ENCODE data around the gene EHD3.

The EHD3 gene

DNA sequence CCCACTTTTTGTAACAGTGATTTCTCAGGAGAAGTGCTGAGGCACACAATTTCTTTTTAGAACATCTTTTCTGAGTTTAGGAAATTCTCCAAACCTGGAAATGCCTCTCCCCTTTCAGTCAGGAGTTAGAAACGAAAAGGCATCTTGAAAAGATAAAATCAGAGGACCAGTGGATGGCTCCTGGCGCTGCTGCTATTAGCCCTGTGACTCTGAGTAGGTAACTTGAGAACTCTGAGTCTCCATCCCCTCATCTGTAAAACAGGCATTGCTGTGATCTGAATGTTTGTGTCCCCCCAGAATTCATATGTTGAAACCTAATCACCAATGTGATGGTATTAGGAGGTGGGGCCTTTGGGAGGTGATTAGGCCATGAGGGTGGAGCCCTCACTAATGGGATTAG is 50.2 kb downstream of the EHD3 start:
- TF ChIP-seq YY1 (IDR thresholded peaks at IDR 0.05; ENCODE audit: low read depth) (no peak), TAF1 (IDR thresholded peaks at IDR 0.05; ENCODE audit: low read depth) (no peak), EP300 (IDR thresholded peaks at IDR 0.05; ENCODE audit: borderline replicate concordance) (no peak)
- TF ChIP-seq, protein P1, sequence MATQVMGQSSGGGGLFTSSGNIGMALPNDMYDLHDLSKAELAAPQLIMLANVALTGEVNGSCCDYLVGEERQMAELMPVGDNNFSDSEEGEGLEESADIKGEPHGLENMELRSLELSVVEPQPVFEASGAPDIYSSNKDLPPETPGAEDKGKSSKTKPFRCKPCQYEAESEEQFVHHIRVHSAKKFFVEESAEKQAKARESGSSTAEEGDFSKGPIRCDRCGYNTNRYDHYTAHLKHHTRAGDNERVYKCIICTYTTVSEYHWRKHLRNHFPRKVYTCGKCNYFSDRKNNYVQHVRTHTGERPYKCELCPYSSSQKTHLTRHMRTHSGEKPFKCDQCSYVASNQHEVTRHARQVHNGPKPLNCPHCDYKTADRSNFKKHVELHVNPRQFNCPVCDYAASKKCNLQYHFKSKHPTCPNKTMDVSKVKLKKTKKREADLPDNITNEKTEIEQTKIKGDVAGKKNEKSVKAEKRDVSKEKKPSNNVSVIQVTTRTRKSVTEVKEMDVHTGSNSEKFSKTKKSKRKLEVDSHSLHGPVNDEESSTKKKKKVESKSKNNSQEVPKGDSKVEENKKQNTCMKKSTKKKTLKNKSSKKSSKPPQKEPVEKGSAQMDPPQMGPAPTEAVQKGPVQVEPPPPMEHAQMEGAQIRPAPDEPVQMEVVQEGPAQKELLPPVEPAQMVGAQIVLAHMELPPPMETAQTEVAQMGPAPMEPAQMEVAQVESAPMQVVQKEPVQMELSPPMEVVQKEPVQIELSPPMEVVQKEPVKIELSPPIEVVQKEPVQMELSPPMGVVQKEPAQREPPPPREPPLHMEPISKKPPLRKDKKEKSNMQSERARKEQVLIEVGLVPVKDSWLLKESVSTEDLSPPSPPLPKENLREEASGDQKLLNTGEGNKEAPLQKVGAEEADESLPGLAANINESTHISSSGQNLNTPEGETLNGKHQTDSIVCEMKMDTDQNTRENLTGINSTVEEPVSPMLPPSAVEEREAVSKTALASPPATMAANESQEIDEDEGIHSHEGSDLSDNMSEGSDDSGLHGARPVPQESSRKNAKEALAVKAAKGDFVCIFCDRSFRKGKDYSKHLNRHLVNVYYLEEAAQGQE (IDR thresholded peaks at IDR 0.05; ENCODE audit: low read depth) = no peak

DNA sequence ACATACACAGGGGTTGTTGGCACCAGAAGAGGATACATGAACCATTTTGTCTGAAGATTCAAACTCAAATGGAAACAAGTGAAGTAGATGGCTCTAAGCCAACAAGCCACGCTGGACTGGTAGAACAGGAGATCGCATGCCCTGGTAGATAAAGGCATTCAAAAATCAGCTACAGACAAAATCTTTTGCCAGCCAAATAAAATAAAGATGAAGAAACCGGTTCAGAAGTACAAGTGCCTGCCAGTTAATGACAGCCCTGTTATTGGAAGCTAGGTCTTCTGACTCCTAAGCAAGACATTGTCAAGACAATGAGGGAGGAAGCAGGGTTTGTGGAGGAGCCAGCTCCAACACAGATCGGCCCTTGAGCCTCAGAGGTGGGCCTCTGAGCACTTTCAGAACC is 52.3 kb downstream of the EHD3 start:
- TF ChIP-seq CREB1 (IDR thresholded peaks at IDR 0.05; ENCODE audit: low read depth) (no peak), EGR1 (IDR thresholded peaks at IDR 0.05) (no peak), CEBPB (IDR thresholded peaks at IDR 0.05) (no peak), TEAD4 (IDR thresholded peaks at IDR 0.05) (no peak), NFIC (IDR thresholded peaks at IDR 0.05) (no peak), YY1 (IDR thresholded peaks at IDR 0.05; ENCODE audit: low read depth) (no peak), RAD21 (IDR thresholded peaks at IDR 0.05; ENCODE audit: low read depth) (no peak), ZBTB7A (IDR thresholded peaks at IDR 0.05; ENCODE audit: low read depth) (no peak), EP300 (IDR thresholded peaks at IDR 0.05; ENCODE audit: borderline replicate concordance) (no peak), TAF1 (IDR thresholded peaks at IDR 0.05; ENCODE audit: low read depth) (no peak), TCF12 (IDR thresholded peaks at IDR 0.05; ENCODE audit: low read depth) (no peak), FOXM1 (IDR thresholded peaks at IDR 0.05; ENCODE audit: borderline replicate concordance, low read depth) (no peak)
- TF ChIP-seq, protein P2, sequence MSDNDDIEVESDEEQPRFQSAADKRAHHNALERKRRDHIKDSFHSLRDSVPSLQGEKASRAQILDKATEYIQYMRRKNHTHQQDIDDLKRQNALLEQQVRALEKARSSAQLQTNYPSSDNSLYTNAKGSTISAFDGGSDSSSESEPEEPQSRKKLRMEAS (IDR thresholded peaks at IDR 0.05) = no peak
- TF ChIP-seq, protein P1 (IDR thresholded peaks at IDR 0.05; ENCODE audit: low read depth) = no peak
- TF ChIP-seq, protein P3, sequence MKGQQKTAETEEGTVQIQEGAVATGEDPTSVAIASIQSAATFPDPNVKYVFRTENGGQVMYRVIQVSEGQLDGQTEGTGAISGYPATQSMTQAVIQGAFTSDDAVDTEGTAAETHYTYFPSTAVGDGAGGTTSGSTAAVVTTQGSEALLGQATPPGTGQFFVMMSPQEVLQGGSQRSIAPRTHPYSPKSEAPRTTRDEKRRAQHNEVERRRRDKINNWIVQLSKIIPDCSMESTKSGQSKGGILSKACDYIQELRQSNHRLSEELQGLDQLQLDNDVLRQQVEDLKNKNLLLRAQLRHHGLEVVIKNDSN (IDR thresholded peaks at IDR 0.05) = no peak

DNA sequence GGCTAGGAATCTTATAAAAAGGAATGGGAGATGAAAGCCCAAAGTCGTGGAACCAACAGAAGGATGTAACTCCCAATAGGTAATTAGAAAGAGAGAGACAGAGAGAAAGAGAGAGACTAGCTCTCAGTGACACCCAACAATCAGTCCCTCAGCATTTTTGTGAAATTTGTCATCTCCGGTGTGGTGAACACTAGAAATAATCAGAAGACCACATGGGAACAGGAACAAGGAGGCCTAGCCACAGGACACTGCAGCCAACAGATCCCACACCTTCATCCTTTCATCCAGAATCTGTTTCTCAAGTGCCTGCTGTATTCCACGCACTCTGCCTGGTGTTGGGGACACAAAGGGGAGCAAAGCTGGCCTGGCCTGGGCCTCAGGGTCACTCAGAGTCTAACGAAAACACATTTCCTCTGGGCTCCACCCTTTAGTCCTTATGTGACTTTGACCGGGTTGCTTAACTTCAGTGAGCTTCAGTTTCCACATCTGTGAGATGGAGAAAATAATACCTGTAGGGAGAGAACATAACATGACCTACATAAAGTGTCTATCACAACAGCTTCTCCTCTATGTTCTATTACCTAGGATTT is 53.1 kb downstream of the EHD3 start:
- TF ChIP-seq FOXM1 (IDR thresholded peaks at IDR 0.05; ENCODE audit: borderline replicate concordance, low read depth) (no peak), YY1 (IDR thresholded peaks at IDR 0.05; ENCODE audit: low read depth) (no peak), TEAD4 (IDR thresholded peaks at IDR 0.05) (no peak), RAD21 (IDR thresholded peaks at IDR 0.05; ENCODE audit: low read depth) (no peak), CREB1 (IDR thresholded peaks at IDR 0.05; ENCODE audit: low read depth) (no peak), CEBPB (IDR thresholded peaks at IDR 0.05) (no peak), TCF12 (IDR thresholded peaks at IDR 0.05; ENCODE audit: low read depth) (no peak), NFIC (IDR thresholded peaks at IDR 0.05) (no peak)

DNA sequence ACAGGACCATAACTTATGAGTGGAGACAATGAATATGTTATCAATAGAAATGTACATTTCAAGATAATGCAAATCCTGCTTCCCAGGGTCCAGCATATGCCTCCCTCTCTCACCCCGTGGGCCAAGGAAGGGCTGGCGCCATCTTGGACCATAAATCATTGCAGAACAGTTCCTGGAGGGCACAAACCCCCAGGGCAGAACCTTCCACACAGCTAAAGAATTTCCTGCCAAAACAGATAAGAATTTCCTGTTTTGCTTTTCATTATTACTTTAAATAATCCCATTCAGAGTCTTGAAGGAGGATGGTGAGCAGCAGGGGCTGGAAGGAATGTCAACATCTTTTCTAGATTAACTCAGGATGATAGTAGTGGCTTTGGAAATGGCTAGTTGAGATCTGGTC is 53.7 kb downstream of the EHD3 start:
- TF ChIP-seq NFIC (IDR thresholded peaks at IDR 0.05) (no peak), FOXM1 (IDR thresholded peaks at IDR 0.05; ENCODE audit: borderline replicate concordance, low read depth) (no peak), TEAD4 (IDR thresholded peaks at IDR 0.05) (no peak), ZBTB7A (IDR thresholded peaks at IDR 0.05; ENCODE audit: low read depth) (no peak), TCF12 (IDR thresholded peaks at IDR 0.05; ENCODE audit: low read depth) (no peak), CREB1 (IDR thresholded peaks at IDR 0.05; ENCODE audit: low read depth) (no peak)
- TF ChIP-seq, protein P1 (IDR thresholded peaks at IDR 0.05; ENCODE audit: low read depth) = no peak
- TF ChIP-seq, protein P3 (IDR thresholded peaks at IDR 0.05) = no peak

DNA sequence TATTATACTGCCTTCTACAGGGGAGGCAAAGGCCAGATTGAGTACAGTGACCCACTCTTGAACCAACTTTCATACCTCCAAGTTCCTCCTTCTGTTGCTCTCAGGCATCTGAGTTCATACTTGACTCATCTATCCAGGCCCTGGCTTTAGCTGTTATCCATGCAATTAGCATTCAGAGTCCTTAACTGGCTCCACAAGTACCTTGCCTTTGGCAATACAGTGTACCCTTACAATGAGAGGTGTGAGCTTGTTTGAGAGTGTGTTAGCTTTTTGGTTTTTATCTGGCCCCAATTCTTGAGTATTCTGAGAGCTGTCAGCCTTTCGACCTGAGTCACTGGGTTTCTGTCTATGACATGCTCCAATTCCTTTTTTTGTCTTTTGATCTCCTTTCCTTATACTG is 60.2 kb downstream of the EHD3 start:
- TF ChIP-seq, protein P2 (IDR thresholded peaks at IDR 0.05) = no peak
- TF ChIP-seq NFIC (IDR thresholded peaks at IDR 0.05) = no peak
- TF ChIP-seq FOXM1 (IDR thresholded peaks at IDR 0.05; ENCODE audit: borderline replicate concordance, low read depth) = no peak
